OCI-LY7 (cell line): ENCODE results near the gene MCCD1. TPM values are rescaled to one million over a fixed set of nuclear protein-coding genes. Genes with fewer than 3 reads are reported as not detected.
"Not testable (repeated sequence)": the region's sequence is repeated elsewhere in the genome, so short reads cannot be mapped to it uniquely, and the experiment has no call there.

Experiments
- BruUV-seq: library from RNA; stranded (reverse); fragments of 400-500 nt; replicated peaks from 2 replicates; lab custom pipeline; 2021; lab: Mats Ljungman, UMichigan
- CTCF ChIA-PET: fragments of 300-600 bp; sonication (Branson Sonifier 250); formaldehyde crosslinking; loops from one replicate; lab custom pipeline; 2022; ENCODE audit warnings: antibody characterized with exemption; ENCODE audit not compliant: unreplicated experiment; lab: Charles Lee
- POLR2A ChIA-PET: fragments of 300-600 bp; sonication (Branson Sonifier 250); formaldehyde crosslinking; loops from one replicate; lab custom pipeline; 2022; ENCODE audit warnings: antibody characterized with exemption; lab: Charles Lee
- DNase-seq: peaks from one replicate; pipeline ENCODE4 v3.0.0-alpha.2; 2015; ENCODE audit warnings: low spot score
- H2AFZ ChIP-seq: fragments of 200-600 bp; sonication (generic), shearing (Covaris generic); 2 replicates; pipeline ENCODE4 v1.6.1; 2014; ENCODE audit warnings: mild to moderate bottlenecking, antibody characterized with exemption, low read length, moderate library complexity
- H3K27ac ChIP-seq: fragments of 200-600 bp; sonication (generic); 2 replicates; pipeline ENCODE4 v1.5.1; 2014; ENCODE audit warnings: mixed run types, low read depth, mild to moderate bottlenecking, moderate library complexity, low read length, inconsistent platforms; ENCODE audit not compliant: poor library complexity, severe bottlenecking
- H3K36me3 ChIP-seq: fragments of 200-600 bp; sonication (generic); 2 replicates; pipeline ENCODE4 v1.6.1; 2014; ENCODE audit warnings: mild to moderate bottlenecking, antibody characterized with exemption, low read length, moderate library complexity, mixed read lengths; ENCODE audit not compliant: insufficient read depth
- H3K4me1 ChIP-seq: fragments of 200-600 bp; sonication (generic); 2 replicates; pipeline ENCODE4 v1.5.1; 2014; ENCODE audit warnings: mild to moderate bottlenecking, low read length; ENCODE audit not compliant: insufficient read depth, poor library complexity, severe bottlenecking
- H3K4me2 ChIP-seq: fragments of 200-600 bp; sonication (generic); 2 replicates; pipeline ENCODE4 v1.6.1; 2014; ENCODE audit warnings: mild to moderate bottlenecking, low read length
- H3K4me3 ChIP-seq: fragments of 200-600 bp; sonication (generic); 2 replicates; pipeline ENCODE4 v1.5.1; 2014; ENCODE audit warnings: mild to moderate bottlenecking, low read depth, low read length; ENCODE audit not compliant: poor library complexity, severe bottlenecking
- H3K79me2 ChIP-seq: fragments of 200-600 bp; sonication (generic); 2 replicates; pipeline ENCODE4 v1.6.1; 2016; ENCODE audit warnings: low read depth, mild to moderate bottlenecking, low read length, moderate library complexity, mixed read lengths; ENCODE audit not compliant: insufficient read depth
- H3K9me2 ChIP-seq: fragments of 200-600 bp; sonication (generic); 2 replicates; pipeline ENCODE4 v1.6.1; 2016; ENCODE audit warnings: mild to moderate bottlenecking, low read length, mixed read lengths; ENCODE audit not compliant: insufficient read depth
- H3K9me3 ChIP-seq: fragments of 200-600 bp; sonication (generic); 2 replicates; pipeline ENCODE4 v1.6.1; 2014; ENCODE audit warnings: mild to moderate bottlenecking, mixed run types, low read length, mixed read lengths
- H4K20me1 ChIP-seq: fragments of 200-600 bp; sonication (generic); 2 replicates; pipeline ENCODE4 v1.6.1; 2014; ENCODE audit warnings: mild to moderate bottlenecking, antibody characterized with exemption, low read length, moderate library complexity, mixed read lengths; ENCODE audit not compliant: insufficient read depth
- CTCF ChIP-seq: fragments of 200-600 bp; sonication (generic); conservative IDR thresholded peaks from 2 replicates; pipeline ENCODE4 v1.5.1; 2014; ENCODE audit warnings: mild to moderate bottlenecking, antibody characterized with exemption, low read length, moderate library complexity, mixed read lengths
- EZH2phosphoT487 ChIP-seq: fragments of 200-600 bp; sonication (generic); IDR thresholded peaks from 2 replicates; pipeline ENCODE4 v1.6.1; 2018; ENCODE audit warnings: low read depth, borderline replicate concordance, mild to moderate bottlenecking, mixed run types, antibody characterized with exemption, low read length, moderate library complexity, mixed read lengths
- intact Hi-C: fragments of 100-400 bp; cut with micrococcal nuclease; formaldehyde crosslinking; loops from one replicate; pipeline ENCODE4 v1.10.0; 2022; ENCODE audit not compliant: unreplicated experiment
- total RNA-seq, 2 experiments: library from RNA; depleted of rRNA in 1 of 2; stranded (reverse); fragments of >200 nt in 1 of 2; shearing (Covaris generic) in 1 of 2; gene quantifications; 2 replicates each; pipeline ENCODE4 v1.2.3, GENCODE V29; 2014 to 2022

Gene MCCD1
- total RNA-seq, 2 experiments from 2014 or later = not detected

DNA sequence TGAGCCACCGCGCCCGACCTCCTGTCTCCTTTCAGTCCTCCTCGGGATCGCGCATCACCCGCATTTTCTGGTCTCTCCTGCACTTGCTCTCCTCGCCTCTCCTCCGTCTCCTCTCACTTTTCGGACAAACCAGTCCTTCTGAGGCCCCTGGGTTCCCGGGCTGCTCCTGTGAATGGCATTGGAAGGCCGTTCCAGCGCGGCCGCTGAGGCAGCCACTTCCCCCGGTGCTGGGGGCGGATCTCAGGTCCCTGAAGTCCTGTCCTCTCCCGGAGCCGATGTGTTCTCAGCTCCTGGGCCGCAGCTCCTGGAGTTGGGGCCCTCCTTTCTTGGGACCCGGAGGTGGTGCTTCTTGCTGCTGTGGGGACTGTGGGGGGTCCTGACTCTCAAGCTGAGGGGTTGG lies 30.0 kb upstream of the MCCD1 start:
- Histone ChIP-seq H4K20me1 (no peaks in the 10 kb centered on the region), H3K4me2 (peak overlapping the region; percentile 28; the same call in 1 of the 2 replicates), H3K9me2 (no peaks in the 10 kb centered on the region), H2AFZ (no peak overlapping the region), H3K79me2 (peaks cover 81% of the 10 kb centered on the region), H3K36me3 (peaks cover 23% of the 10 kb centered on the region), H3K4me3 (no peak overlapping the region), H3K27ac (no peak overlapping the region), H3K9me3 (no peaks in the 10 kb centered on the region), H3K4me1 (peaks cover 13% of the 10 kb centered on the region)
- no TSS peak for BruUV-seq
- DNase-seq = no peak
- CTCF ChIA-PET = no interaction called here
- intact Hi-C loops = loop anchor here (10.0 kb wide), 2 partner anchors 336 to 814 kb away; partner anchors contain the start of gene PPP1R18
- TF ChIP-seq EZH2phosphoT487 (no peak), CTCF (no peak)
- POLR2A ChIA-PET = no interaction called here

DNA sequence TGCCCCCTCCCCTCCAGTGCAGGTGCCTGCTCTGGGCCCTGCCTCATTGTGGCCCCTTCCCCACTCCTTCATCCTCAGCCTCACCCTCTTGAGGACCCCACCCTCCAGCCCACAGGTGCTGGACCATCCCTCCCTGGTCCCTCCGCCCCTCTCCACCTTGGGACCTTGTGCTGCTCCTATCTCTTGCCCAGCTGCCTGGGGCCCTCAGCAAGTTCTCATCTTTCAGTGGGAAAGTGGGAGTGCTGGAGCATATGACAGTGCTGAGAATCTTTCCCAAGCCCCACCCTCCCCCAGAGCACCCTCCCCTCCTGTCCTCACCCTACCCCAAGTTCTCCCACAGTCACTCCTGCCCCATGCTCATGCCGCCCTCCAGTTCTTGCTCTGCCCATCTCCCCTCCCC lies 29.1 kb upstream of the MCCD1 start:
- CTCF ChIA-PET, H3K4me3 ChIP-seq, POLR2A ChIA-PET, BruUV-seq, H3K27ac ChIP-seq, H3K9me2 ChIP-seq, DNase-seq, H2AFZ ChIP-seq, H4K20me1 ChIP-seq, H3K9me3 ChIP-seq: not testable (repeated sequence)
- H3K79me2 ChIP-seq = peaks cover 90% of the 10 kb centered on the region
- intact Hi-C loops = loop anchor here (10.0 kb wide), 2 partner anchors 335 to 815 kb away; partner anchors contain the start of gene PPP1R18
- peak overlapping the region; percentile 28; the same call in 1 of the 2 replicates for H3K4me2 ChIP-seq
- peaks cover 13% of the 10 kb centered on the region for H3K4me1 ChIP-seq
- peaks cover 23% of the 10 kb centered on the region for H3K36me3 ChIP-seq

GRCh38 chr6:31502586-31502985 lies 26.2 kb upstream of the MCCD1 start:
- Histone ChIP-seq H4K20me1 (no peaks in the 10 kb centered on the region; the same call in 1 of the 2 replicates), H3K4me2 (no peak overlapping the region), H2AFZ (no peak overlapping the region), H3K9me3 (no peaks in the 10 kb centered on the region), H3K27ac (no peak overlapping the region), H3K9me2 (no peaks in the 10 kb centered on the region), H3K79me2 (peaks cover 69% of the 10 kb centered on the region), H3K36me3 (peaks cover 48% of the 10 kb centered on the region), H3K4me1 (peaks cover 3% of the 10 kb centered on the region), H3K4me3 (no peak overlapping the region)
- intact Hi-C loops = no loop called here
- no peak for DNase-seq
- no TSS peak for BruUV-seq
- ChIA-PET POLR2A (interaction anchor here (1.3 kb wide), 1 partner anchor 39 kb away, joined by 6 read pairs; the partner anchor contains the start of gene DDX39B), CTCF (no interaction called here)
- TF ChIP-seq EZH2phosphoT487 (no peak), CTCF (no peak)

- intact Hi-C loops, POLR2A ChIA-PET, H4K20me1 ChIP-seq, H3K4me3 ChIP-seq, DNase-seq, H3K9me2 ChIP-seq, H3K4me2 ChIP-seq, H3K4me1 ChIP-seq, H3K27ac ChIP-seq, H3K9me3 ChIP-seq, CTCF ChIA-PET, H2AFZ ChIP-seq, BruUV-seq: not testable (repeated sequence)
- peaks cover 12% of the 10 kb centered on the region for H3K79me2 ChIP-seq
- peaks cover 68% of the 10 kb centered on the region for H3K36me3 ChIP-seq
Measured at GRCh38 chr6:31509036-31509435, 19.7 kb upstream of the MCCD1 start.
